NCI-H2196 (cell line): Measurements from ENCODE around the gene ZNF605.
"Not testable (repeated sequence)": the region's sequence is repeated elsewhere in the genome, so short reads cannot be mapped to it uniquely, and the experiment has no call there.

ENCODE experiments used
- DNase-seq: peaks from one replicate; lab custom pipeline; 2025; ENCODE audit not compliant: unreplicated experiment; lab: John Stamatoyannopoulos, UW

The ZNF605 gene

DNA sequence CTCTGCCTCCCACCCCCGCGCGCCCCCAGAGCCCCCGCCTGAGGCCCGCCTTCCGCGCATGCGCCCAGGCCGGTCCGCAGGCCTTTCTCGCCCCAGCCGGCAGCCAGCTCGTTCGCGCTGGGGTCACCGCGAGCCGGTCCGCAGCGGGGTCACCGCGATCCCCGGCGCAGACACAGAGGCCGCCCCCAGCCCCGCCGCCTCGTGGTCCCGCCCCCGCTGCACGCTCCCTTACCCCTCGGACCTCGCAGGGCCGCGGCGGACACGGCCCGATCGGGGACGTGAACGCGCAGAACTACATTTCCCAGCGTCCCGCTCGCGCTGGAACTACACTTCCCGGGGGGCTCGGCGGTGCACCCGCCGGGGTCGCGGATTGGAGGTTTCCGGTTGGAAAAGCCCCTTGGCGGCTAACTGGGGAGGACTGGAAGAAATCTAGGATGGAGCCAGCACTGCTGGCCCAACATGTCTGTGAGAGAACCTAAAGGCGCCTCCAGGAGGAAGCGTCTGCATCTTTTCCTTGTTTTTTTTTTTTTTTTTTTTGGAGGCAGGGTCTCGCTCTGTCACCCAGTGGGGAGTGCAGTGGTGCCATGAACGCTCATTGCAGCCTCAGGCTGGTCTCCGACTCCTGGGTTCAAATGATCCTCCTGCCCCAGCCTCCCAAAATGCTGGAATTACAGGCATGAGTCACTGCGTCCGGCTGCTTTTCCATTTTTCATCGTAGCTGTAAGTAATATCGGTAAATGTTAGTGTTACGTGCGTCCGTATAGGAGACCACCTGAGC is at the start of gene ZNF605:
ZNF605 (minus strand) TSS at position 296 of the 778 bp plus-strand sequence. CDS start 10,671 bp downstream, outside the sequence.
- peak; percentile 89 for DNase-seq

DNA sequence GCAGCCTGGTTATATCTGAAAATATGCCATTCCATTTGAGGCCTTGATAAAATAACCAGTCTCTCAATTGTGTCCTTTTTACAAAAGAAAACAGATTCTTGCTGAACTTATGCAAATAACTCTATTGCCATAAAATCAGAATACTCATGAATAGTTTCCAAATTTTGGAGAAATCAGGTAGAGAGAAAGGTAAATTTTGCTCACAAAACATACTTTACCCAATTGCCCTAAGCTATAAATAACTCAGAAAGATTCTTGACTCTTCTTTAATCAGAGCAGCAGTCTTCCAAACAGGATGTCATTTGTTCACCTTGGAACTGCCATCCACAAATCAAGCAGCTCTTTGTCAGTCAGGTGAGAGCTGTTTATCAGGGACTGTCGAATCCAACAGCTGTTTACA is 42.6 kb upstream of the ZNF605 start:
- DNase-seq = no peak

DNA sequence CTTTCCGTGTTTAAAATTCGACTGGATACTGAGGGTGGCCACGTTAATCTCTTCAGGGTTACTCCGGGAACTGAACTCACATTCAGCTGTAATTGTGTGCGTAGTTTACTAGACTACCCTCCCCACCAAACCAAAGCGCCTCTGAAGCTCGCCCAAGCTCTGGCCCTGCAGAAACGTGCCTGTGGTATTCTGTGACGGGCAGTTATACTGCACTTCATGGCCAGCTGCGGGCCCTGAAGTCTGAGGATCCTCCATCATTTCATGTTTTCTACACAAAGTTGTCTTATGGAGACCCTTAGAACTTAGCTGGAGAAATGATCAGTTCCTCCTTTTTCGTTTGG is 30.7 kb upstream of the ZNF605 start:
- no peak for DNase-seq

DNA sequence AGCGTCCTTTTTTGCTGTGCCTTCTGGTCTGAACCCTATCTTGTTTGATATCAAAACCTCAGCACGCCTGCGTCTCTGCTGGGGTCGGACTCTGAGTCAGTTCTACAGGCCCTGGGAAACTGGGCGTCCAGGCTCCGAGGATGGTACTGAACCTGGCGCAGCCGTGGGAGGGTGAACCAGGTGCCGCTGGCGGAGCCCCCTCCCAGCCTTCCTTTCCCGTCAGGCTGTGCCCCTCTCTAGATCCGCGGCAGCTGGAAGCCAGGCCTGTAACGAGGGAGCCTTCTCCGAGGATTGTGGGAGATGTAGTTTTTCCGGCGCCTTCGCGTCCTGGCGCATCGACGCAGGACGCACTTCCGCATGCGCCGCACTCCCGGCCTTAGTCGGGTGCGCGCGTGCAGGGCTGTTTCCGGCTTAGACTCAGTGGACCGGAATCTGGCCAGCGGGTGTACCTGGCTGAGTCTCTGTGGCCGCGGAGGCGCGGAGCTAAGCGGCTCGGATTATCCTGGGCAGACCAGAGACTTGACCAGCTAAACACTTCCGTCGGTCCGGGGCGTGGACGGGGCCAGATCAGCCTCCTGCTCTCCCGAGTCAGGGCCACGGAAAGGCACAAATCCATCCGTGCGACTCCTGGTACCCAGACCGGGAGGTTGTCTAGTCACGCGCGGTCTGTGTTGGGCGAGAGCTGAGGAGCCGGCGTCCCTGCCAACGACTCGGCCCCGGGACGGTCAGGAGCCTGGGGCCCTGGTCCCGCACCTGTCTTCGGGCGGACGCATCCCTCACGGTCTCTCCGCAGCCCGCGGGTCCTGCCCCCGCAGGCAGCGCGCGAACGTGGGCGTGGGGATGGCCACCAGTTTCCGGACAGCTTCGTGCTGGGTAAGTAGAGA is 30.1 kb upstream of the ZNF605 start, which contains the start of gene ZNF26:
ZNF26 (plus strand) TSS at position 367 of the 884 bp plus-strand sequence; CDS start at position 841, 474 bp downstream.
- peak; percentile 96 for DNase-seq

DNA sequence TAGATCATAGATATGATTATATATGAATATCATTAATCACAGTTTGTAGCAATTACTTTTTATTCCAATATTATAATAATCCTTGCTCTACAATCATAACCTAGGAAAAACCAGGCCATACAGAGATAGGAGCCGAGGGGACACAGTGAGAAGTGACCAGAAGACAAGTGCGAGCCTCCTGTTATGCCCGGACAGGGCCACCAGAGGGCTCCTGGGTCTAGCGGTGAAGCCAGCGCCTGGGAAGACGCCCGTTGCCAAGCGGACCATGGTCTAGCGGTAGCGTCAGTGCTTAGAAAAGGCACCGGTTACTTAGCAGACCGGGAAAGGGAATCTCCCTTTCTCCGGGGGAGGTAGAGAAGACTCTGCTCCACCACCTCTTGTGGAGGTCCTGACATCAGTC is 20.8 kb upstream of the ZNF605 start:
- not testable (repeated sequence) for DNase-seq

DNA sequence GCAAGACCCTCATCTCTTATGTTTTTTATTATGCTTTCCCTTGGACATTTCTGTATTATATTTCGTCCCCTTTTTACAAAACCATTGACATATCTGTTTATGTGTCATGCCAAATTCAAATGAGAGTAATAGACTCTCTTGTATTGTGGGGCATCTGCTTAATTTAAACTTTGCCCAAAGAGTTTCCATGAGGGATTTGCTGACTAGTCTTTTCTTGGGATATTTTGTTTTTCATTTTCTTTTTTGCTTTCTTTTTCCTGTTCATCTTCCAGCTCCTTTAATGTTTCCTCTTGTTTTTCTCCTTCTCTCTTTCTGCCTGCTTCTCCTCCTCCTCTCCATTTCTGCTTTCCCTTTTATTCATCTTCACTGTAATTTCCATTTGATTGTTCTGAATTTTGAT is 16.3 kb upstream of the ZNF605 start:
- no peak for DNase-seq

DNA sequence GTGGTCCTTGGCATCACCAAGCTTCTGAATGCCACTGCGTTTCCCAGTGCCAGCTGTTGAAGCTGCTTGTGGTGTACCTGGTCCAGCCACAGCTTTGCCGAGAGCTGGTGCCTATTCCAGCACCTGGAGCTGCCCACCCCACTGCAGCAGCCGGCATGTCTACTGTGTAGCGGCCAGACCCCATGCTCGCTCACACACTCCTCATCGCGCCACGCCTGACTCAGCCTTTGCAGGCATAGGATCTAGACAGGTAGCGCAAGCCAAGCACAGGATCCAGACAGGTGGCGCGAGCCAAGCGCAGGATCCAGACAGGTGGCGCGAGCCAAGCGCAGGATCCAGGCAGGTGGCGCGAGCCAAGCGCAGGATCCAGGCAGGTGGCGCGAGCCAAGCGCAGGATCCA is 11.6 kb upstream of the ZNF605 start:
- no peak for DNase-seq

DNA sequence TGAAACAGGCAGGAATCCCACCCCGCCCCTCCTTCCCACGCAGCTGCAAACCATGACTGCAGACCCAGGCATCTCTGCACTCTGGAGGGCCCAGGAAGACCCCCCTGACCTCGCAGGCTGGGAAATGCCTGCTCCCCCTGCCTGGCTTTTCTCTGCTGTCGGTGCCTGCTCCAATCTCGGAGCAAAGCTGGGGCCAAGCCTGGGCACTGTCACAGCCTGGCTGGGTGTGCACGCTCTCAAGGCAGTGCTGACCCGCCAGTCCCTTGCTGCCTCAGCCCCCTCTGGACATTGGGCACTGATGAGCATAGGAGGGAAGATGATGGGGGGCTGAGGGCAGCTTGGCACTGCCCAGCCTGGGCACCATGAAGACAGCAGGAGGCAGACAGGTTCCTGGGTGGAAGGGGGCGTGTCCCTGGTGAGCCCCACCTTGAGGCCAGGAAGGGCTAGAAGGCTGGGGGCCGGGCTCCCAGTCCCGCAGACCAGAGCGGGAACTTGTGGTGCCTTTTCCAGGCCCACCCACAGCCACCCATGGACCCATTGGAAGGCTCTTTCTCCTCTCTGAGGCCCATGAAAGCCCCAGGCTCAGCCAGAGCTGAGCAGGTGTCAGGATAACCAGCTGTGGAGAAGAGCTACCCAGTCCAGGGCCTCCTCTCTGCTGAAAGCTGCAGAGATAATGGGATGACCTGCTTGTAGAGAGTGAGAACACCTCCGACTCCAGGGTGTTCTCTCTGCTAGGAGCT is 10.7 kb upstream of the ZNF605 start:
- no peak for DNase-seq

DNA sequence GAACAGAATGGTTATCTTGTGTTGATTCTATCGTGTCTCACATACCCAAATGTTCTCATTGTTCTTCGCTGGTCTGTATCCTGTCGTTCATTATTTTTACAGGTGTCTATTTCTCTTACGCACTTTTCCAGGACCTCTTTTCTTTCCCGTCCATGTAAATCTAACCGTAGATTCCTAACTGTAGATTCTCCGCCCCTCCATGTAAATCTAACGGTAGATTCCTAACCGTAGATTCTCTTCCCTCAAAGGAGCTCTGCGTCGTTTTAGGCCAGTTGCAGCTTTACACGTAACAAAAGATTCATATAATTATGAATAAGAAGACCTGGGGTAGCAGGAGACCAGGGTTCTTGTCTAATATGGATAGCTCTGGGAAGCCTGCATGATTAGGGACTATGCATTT is 9.7 kb upstream of the ZNF605 start:
- DNase-seq = no peak

DNA sequence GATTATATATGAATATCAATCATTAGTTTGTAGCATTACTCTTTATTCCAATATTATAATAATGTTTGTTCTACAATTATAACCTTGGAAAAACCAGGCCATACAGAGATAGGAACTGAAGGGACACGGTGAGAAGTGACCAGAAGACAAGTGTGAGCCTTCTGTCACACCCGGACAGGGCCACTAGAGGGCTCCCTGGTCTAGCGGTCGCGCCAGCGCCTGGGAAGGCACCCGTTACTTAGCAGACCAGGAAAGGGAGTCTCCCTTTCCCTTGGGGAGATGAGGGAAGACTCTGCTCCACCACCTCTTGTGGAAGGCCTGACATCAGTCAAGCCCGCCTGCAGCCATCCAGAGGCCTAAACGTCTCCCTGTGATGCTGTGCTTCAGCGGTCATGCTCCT is 7.8 kb upstream of the ZNF605 start:
- DNase-seq = not testable (repeated sequence)

DNA sequence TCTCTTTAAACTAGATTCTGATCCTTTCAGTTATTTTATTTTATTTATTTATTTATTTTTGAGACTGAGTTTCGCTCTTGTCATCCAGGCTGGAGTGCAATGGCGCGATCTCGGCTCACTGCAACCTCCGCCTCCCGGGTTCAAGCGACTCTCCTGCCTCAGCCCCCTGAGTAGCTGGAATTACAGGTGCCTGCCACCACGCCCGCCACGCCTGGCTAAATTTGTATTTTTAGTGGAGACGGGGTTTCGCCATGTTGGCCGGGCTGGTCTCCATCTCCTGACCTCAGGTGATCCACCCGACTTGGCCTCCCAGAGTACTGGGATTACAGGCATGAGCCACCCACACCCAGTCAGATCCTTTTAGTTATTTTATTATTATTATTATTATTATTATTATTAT is 5.7 kb upstream of the ZNF605 start:
- DNase-seq = not testable (repeated sequence)

DNA sequence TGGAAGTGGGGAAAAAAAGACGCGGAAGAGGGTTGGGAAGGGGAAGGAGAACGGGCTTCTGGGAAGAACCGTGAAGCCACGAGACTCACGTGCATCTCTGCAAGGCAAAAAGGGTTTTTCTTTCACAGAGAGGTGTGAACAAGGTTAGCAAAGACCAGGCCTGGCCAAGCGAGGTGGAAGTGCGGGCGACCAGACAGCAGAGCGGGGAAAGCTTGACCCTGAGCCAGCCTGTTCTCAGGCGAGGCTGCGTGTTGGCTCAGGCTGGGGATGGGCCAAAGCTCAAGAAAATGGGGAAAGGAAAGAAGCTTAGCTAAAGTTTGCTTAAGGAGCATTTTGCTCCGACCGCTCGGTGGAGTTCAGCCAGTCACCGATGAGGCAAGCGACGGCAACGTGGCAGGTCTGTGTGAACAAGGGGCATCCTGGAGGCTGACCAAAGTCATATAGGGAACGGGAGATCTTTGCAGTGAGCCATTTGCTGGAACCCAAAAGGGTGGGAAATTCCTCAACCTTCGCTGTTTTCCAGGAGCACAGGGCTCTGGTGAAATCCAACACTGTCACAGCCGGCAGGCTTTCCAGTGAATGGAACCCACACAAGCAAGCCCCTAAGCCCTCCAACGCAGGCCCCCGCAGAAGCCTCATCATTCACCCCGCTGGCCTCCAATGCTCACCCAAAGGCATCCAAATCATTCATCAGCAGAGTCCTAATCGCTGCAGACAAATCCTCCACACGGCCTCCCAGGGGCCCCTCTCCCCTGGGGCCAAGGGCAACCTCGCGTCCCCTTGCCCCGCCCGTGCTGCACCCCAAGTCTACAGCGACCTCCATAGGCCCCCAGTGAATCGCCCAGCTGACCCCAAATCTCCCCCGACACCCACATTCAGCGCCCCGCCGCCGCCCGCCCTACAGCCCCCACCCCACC is 754 bp downstream of the ZNF605 start:
- DNase-seq = peak; percentile 34

DNA sequence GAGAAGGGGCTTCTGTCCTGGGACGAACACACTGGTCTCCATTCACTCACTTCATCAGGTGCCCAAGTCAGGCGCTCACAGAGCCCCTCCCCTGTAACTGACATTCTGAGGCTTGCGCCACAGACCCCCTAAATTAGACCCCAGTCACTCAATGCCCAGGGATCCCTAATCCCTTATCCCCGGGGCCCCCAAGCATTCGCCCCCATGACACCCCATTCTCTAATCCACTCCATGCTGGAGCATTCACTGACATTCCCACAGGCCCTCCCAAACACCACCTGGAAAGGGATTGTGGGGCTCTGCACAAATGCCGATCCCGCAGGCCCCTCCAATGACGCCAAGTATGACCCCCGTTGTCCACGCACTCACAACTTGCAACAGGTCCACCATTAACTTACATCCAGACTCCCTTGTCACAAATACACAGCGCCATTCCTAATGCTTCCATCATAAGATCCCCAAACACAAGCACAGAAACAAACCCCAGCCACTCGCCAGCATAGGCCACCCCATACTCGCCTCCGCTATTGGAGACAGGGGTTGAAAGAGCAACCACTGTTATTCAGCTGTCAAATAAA is 1.5 kb downstream of the ZNF605 start:
- no peak for DNase-seq

DNA sequence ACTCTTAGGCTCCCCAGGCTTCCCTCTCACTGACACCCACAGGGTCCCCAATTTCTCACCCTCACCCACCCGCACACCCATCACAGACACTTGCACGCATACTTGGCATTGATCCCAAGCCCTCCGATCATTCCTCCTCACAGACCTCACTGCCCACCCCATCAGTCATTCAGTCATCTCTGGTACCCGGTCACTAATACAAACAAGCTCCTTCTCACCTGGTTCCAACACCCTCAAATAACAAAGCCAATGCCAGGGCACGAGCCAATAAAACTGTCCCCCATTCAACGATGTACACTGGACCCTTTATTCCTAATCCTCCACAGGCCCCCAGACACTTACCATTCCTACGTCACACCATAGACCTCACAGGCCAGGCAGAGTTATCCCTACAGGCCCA is 2.3 kb downstream of the ZNF605 start:
- DNase-seq = no peak

DNA sequence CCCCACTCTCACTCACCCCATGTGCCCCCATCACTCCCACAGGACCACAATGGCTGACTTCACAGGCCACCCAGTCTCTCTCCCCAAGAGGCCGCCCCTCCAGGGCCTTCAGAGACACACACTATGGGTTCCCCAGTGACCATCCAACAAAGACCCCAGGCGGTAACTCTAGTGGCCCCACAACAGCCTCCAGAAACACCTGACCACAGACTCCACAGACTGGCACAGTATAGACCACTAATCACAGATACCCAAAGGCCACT is 3.0 kb downstream of the ZNF605 start:
- no peak for DNase-seq

DNA sequence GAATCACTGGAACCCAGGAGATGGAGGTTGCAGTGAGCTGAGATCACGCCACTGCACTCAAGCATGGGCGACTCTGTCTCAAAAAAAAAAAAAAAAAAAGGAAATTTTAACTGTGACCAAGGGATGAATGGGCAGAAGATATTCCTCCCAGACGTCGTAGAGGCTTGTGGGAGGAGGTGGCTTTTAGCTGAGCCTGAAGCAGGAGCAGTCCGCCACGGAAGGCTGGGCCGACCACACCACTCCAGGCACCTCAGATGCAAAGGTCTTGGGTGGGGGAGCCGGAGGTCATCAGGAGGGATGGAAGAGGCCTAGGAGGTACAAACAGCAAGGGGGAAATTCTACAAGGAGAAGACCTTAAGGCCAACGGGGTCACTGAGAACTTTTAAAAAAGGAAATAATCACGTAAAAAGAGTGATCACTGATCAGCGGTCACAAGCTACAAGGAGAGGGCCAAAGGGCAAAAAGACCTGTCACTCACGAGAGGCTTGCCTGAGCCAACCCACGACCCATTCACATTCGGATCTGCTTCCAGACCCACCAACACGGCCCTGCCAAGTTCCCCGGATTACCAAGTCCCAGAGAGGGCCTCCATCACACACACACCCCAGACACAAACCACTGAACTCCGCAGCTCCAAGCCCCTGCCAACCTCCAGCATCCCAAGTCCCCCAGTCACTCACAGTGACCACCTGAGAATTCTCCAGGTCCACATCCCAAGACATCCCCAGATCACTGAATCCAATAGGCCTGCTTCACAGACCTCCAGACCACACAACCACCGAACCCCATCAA is 3.5 kb downstream of the ZNF605 start:
- no peak for DNase-seq

DNA sequence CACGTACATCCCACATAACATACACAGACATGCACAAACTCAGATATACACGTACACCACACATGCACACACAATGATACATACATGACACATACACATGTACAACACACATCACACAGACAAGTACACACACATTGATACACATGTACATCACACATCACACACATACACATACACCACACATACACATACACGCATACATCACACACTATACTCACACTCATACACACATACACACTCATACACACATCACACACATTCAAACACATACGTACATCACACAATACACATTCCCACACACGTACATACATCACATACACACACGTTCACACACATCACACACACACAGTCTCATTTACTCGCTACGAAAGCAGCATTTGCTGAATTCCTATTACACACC is 4.5 kb downstream of the ZNF605 start:
- DNase-seq = no peak

DNA sequence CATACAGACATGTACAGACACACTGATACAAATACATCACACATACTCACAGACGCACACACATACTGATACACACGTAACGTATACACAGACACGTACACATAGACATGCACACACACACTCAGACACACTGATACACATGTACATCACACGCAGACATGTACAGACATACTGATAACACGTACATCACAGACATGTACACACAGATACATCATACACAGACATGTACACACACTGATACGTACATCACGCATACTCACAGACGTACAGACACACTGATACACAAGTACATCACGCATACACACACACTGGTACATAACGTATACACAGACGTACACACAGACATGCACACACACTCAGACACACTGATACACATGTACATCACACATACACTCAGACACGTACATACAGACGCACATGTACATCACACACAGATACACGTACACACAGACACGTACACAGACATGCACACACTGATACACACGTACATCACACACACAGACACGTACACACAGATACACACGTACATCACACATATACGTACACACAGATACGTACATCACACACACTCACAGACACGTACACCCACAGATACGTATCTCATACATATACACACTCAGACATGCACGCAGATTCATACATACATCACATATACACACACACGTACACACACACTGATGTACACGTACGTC is 5.1 kb downstream of the ZNF605 start:
- DNase-seq = no peak
